Activated T-cell treated with anti-CD3 and anti-CD28 coated beads, Interleukin-2, amount 50 U/mL, for 24 hours (primary cell): Measurements from ENCODE around the gene HSPB1.

Experiments used
- DNase-seq: peaks from one replicate; pipeline ENCODE4 v3.0.0-alpha.2; 2020
- H3K27ac Mint-ChIP-seq: 2 replicates; pipeline ENCODE4 v1.8.0; 2020; ENCODE audit warnings: mild to moderate bottlenecking, mixed read lengths
- H3K27me3 Mint-ChIP-seq: 2 replicates; pipeline ENCODE4 v1.8.0; 2020; ENCODE audit warnings: mixed read lengths
- H3K36me3 Mint-ChIP-seq: 2 replicates; pipeline ENCODE4 v1.8.0; 2020; ENCODE audit warnings: low read depth, mixed read lengths
- H3K4me1 Mint-ChIP-seq: 2 replicates; pipeline ENCODE4 v1.8.0; 2020; ENCODE audit warnings: low read depth, mixed read lengths
- H3K4me3 Mint-ChIP-seq: 2 replicates; pipeline ENCODE4 v1.8.0; 2020; ENCODE audit warnings: mild to moderate bottlenecking, moderate library complexity, mixed read lengths
- H3K9me3 Mint-ChIP-seq: 2 replicates; pipeline ENCODE4 v1.8.0; 2020; ENCODE audit warnings: mixed read lengths

HSPB1 gene

GRCh38 chr7:76302347-76303201, at the start of gene HSPB1:
Gene HSPB1 (plus strand): TSS chr7:76302673. CDS start chr7:76302713, 40 bp downstream.
- peaks cover 5% of the 10 kb centered on the region for H3K27me3 Mint-ChIP-seq
- H3K36me3 Mint-ChIP-seq: peaks cover 7% of the 10 kb centered on the region
- peak within 1 kb of the TSS; percentile 83 for H3K4me3 Mint-ChIP-seq
- H3K9me3 Mint-ChIP-seq: no peaks in the 10 kb centered on the region
- H3K27ac Mint-ChIP-seq: peak within 1 kb of the TSS; percentile 92
- DNase-seq: peak; percentile 73
- peaks cover 21% of the 10 kb centered on the region for H3K4me1 Mint-ChIP-seq

- no peak for DNase-seq
- Mint-ChIP-seq H3K36me3 (no peaks in the 10 kb centered on the region), H3K9me3 (no peaks in the 10 kb centered on the region), H3K27me3 (peaks cover 24% of the 10 kb centered on the region), H3K4me1 (peaks cover 2% of the 10 kb centered on the region), H3K27ac (no peak overlapping the region), H3K4me3 (no peak overlapping the region)
Measured at GRCh38 chr7:76254781-76255180, 47.7 kb upstream of the HSPB1 start.

- Mint-ChIP-seq H3K27me3 (peaks cover 44% of the 10 kb centered on the region), H3K36me3 (no peaks in the 10 kb centered on the region), H3K27ac (no peak overlapping the region), H3K9me3 (no peaks in the 10 kb centered on the region), H3K4me1 (peaks cover 2% of the 10 kb centered on the region), H3K4me3 (no peak overlapping the region)
- no peak for DNase-seq
Measured at GRCh38 chr7:76257973-76258372, 44.5 kb upstream of the HSPB1 start.

DNA sequence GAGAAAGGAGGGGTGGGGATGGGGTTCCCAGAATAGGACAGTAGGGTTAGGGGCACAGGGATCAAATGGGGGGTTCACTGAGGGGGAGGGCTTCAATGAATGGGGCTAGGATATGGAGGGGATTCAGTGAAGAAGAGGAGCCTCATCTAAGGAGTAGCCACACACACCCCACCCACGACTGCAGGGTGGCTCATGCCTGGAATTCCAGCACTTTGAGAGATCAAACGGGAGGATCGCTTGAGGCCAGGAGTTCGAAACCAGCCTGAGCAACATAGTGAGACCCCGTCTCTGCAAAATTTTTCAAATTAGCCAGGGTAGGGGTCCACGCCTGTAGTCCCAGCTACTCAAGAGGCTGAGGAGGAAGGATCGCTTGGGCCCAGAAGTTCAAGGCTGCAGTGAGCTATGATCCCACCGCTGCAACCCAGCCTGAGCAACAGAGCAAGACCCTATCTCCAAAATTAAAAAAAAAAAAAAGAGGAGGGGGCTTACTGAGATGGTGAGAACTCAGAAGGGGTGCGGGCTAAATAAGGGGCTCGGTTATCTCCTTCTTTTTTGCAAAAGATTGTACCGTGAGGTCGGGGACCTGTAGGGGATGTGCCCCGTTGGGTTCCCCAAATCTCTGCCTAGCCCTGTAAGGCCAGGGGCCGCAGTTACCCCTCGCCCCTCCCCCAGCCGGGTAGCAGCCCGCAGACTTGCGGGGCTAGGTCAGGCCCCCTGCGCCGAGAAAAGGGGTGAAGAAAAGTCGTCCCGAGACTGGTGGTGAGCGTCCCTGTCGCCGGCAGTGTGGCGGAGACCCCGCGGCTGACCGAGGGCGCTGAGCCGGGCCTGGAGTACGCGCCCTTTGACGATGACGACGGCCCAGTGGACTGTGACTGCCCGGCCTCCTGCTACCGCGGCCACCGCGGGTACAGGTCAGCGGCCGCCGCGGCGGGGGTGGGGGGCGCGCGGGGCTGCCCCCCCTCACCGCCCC, 43.1 kb upstream of the HSPB1 start:
- peaks cover 51% of the 10 kb centered on the region for H3K27me3 Mint-ChIP-seq
- H3K9me3 Mint-ChIP-seq: no peaks in the 10 kb centered on the region
- no peaks in the 10 kb centered on the region for H3K36me3 Mint-ChIP-seq
- no peak overlapping the region for H3K27ac Mint-ChIP-seq
- peak overlapping the region; percentile 36 for H3K4me3 Mint-ChIP-seq
- no peak for DNase-seq
- H3K4me1 Mint-ChIP-seq: peaks cover 2% of the 10 kb centered on the region

- no peaks in the 10 kb centered on the region for H3K36me3 Mint-ChIP-seq
- peaks cover 59% of the 10 kb centered on the region for H3K27me3 Mint-ChIP-seq
- H3K9me3 Mint-ChIP-seq: no peaks in the 10 kb centered on the region
- H3K27ac Mint-ChIP-seq: no peak overlapping the region
- peak; percentile 62 for DNase-seq
- H3K4me1 Mint-ChIP-seq: peaks cover 2% of the 10 kb centered on the region
- peak overlapping the region; percentile 31 for H3K4me3 Mint-ChIP-seq
Measured at GRCh38 chr7:76260171-76260703, 42.2 kb upstream of the HSPB1 start.

DNA sequence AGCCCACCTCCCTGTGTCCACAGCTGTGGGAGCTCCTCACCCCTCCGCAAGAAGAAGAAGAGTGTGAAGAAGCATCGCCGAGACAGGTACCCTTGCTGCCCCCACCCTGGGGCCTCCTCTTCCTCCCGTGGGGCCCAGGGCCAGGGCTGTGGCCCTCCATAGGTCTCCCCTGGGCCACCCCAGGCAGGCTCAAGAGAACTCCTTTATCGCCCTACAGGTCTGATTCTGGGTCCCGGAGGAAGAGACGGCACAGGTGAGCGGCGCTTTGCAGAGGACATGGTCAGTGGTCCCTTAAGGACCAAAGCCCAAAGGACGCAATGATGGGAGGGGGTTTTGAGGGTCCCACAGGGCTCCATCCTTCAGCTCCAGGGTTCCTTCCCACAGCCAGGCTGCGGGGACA, 41.1 kb upstream of the HSPB1 start:
- no peak overlapping the region for H3K27ac Mint-ChIP-seq
- H3K4me1 Mint-ChIP-seq: peaks cover 2% of the 10 kb centered on the region
- no peaks in the 10 kb centered on the region for H3K36me3 Mint-ChIP-seq
- DNase-seq: no peak
- no peaks in the 10 kb centered on the region for H3K9me3 Mint-ChIP-seq
- H3K27me3 Mint-ChIP-seq: peaks cover 62% of the 10 kb centered on the region
- no peak overlapping the region for H3K4me3 Mint-ChIP-seq

DNA sequence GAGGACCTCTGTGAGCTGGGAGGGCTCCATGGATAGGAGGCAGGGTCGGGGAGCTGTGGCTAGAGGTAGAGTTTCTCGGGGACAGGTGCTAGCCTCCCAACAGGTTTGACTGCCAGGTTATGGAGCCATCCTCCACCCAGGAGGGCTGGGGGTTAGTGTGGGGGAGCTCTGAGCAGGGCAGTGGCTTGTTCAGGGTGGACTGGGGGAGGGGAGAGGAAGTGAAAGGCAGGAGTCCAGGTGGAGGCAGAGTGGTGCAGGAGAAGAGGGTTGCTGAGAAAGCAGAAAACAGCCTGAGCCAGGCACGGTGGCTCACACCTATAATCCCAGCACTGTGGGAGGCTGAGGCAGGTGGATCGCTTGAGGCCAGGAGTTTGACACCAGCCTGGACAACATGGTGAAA, 40.5 kb upstream of the HSPB1 start:
- Mint-ChIP-seq H3K9me3 (no peaks in the 10 kb centered on the region), H3K27ac (no peak overlapping the region), H3K36me3 (no peaks in the 10 kb centered on the region), H3K4me3 (no peak overlapping the region), H3K4me1 (peaks cover 6% of the 10 kb centered on the region), H3K27me3 (peaks cover 63% of the 10 kb centered on the region)
- no peak for DNase-seq

DNA sequence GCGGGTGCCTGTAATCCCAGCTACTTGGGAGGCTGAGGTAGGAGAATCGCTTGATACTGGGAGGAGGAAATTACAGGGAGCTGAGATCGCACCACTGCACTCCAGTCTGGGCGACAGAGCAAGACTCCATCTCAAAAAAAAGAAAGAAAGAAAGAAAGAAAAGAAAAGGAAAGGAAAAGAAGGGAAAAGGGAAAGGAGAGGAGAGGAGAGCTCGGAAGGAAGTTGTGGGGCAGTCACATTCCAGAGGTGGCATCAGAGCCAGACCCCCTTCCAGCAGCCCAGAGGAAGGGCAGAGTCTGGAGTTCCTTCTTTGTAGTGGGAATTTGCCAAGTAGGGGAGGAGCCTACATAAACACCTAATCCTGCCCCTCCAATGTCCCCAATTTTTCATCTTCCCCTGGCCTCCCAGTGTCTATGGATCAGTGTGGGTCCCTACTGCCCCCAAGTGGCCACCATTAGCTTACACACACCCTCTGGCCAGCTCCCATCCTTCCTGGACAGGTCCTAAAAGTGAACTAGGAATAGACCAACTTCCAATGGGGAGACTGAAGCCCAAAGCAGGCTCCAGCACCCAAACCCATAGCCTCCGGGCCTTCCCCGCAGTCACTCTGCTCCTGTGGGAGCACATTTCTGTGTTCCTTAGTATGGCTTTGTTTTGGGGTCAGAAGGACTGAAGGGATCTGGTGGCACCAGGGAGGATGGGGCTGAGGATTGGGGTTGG, 39.6 kb upstream of the HSPB1 start:
- no peak overlapping the region for H3K4me3 Mint-ChIP-seq
- H3K27me3 Mint-ChIP-seq: peaks cover 62% of the 10 kb centered on the region
- DNase-seq: no peak
- H3K36me3 Mint-ChIP-seq: no peaks in the 10 kb centered on the region
- H3K27ac Mint-ChIP-seq: no peak overlapping the region
- H3K4me1 Mint-ChIP-seq: peaks cover 8% of the 10 kb centered on the region
- no peaks in the 10 kb centered on the region for H3K9me3 Mint-ChIP-seq

DNA sequence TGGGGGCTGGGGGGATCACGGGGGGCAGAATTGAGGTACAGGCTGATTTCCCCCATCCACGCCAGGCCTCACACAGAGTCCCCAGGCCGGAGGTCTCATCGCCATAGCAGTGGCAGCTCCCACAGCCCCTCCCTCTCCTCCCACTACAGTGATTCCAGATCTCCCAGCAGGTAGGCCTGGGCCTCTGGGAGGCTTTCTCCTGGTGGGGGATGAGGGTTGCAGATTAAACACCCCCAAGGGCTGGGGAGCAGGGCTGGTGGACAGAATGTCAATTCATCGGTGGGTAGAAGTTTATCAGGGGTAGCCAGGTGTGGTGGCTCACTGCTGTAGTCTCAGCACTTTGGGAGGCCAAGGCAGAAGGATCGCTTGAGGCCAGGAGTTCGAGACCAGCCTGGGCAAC, 37.2 kb upstream of the HSPB1 start:
- H3K27me3 Mint-ChIP-seq: peaks cover 63% of the 10 kb centered on the region
- no peaks in the 10 kb centered on the region for H3K36me3 Mint-ChIP-seq
- H3K9me3 Mint-ChIP-seq: no peaks in the 10 kb centered on the region
- no peak overlapping the region for H3K27ac Mint-ChIP-seq
- DNase-seq: no peak
- H3K4me3 Mint-ChIP-seq: no peak overlapping the region
- H3K4me1 Mint-ChIP-seq: peaks cover 10% of the 10 kb centered on the region

GRCh38 chr7:76267107-76267893, 35.2 kb upstream of the HSPB1 start:
- peak overlapping the region; percentile 31 for H3K4me3 Mint-ChIP-seq
- H3K9me3 Mint-ChIP-seq: no peaks in the 10 kb centered on the region
- H3K36me3 Mint-ChIP-seq: no peaks in the 10 kb centered on the region
- peaks cover 10% of the 10 kb centered on the region for H3K4me1 Mint-ChIP-seq
- DNase-seq: no peak
- peaks cover 50% of the 10 kb centered on the region for H3K27me3 Mint-ChIP-seq
- no peak overlapping the region for H3K27ac Mint-ChIP-seq

DNA sequence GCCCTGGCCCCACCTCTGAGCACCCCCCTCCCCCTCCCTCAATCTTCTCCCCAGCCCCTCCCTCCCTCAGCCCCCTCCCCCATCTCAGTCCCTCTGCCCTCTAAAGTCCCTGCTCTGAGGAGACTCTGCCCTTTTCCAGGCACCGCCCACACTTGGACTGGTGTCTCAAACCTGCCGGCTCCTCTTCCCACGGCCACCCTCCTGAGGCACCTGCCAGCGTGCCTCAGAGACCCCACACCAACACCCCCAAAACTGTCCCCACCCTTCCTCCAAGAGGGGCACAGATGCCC, 34.6 kb upstream of the HSPB1 start:
- H3K4me3 Mint-ChIP-seq: no peak overlapping the region
- H3K27ac Mint-ChIP-seq: no peak overlapping the region
- peaks cover 47% of the 10 kb centered on the region for H3K27me3 Mint-ChIP-seq

GRCh38 chr7:76268376-76268775, 34.1 kb upstream of the HSPB1 start:
- H3K9me3 Mint-ChIP-seq: no peaks in the 10 kb centered on the region
- peaks cover 43% of the 10 kb centered on the region for H3K27me3 Mint-ChIP-seq
- H3K27ac Mint-ChIP-seq: no peak overlapping the region
- no peaks in the 10 kb centered on the region for H3K36me3 Mint-ChIP-seq
- no peak overlapping the region for H3K4me3 Mint-ChIP-seq
- H3K4me1 Mint-ChIP-seq: peaks cover 16% of the 10 kb centered on the region
- no peak for DNase-seq

More for the DNA sequence above, 34.6 kb upstream of the HSPB1 start:
- peaks cover 12% of the 10 kb centered on the region for H3K4me1 Mint-ChIP-seq
- DNase-seq: no peak
- H3K9me3 Mint-ChIP-seq: no peaks in the 10 kb centered on the region
- H3K36me3 Mint-ChIP-seq: no peaks in the 10 kb centered on the region

GRCh38 chr7:76269895-76270294, 32.6 kb upstream of the HSPB1 start:
- no peaks in the 10 kb centered on the region for H3K9me3 Mint-ChIP-seq
- DNase-seq: no peak
- no peak overlapping the region for H3K27ac Mint-ChIP-seq
- H3K27me3 Mint-ChIP-seq: peaks cover 40% of the 10 kb centered on the region
- peaks cover 20% of the 10 kb centered on the region for H3K4me1 Mint-ChIP-seq
- no peak overlapping the region for H3K4me3 Mint-ChIP-seq
- no peaks in the 10 kb centered on the region for H3K36me3 Mint-ChIP-seq
